ENCODE results near the gene JARID2. TPM values are rescaled to one million over a fixed set of nuclear protein-coding genes. Genes with fewer than 3 reads are reported as not detected.

JARID2 gene
- total and polyA plus RNA-seq, 7 donors: 1.1 to 16.1 (median 4.9) TPM

DNA sequence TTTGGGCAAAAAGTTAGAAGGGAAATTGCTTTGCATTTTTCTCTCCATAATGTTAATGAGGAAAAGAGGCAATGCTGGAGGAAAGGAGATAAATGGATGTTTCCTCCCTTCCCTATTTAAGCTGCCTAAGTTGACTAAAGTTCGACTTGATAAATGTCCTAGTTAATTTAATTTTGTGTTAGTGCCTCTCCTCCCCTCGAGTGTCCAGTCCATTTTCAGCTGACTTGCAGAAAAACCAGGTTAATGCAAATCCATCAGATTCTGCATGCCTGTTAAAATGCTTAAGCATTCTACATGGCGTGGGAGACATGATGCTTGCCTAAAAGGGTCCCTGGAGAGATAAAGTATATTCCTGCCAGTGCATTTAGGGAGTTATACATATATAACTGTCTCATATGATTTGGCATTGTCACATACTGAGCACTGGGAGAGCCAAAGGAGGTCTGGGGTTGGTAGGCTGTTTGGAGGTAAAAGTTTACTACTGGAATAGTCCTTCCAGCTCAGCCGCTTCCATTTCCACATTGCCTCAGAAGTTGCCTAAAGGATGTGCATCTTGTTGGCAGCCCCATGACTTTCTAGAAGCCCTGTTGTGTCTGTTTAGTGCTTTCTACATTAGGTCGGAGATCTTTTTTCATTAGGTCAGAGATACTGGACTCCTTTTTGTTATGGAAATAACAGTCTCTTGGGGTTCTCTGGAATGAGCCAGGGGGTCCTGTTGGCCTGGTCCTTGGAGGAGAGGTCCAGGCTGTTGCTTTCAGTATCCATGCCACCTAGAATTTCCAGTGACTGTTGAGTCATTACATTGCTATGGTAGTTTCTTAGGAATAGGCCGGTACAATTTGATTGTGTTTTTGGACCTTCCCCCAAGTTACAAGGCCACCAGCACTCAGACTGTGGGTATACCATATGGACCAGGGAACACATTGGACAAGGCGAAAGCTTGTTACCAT lies 30.4 kb downstream of the JARID2 start:
- Histone ChIP-seq H3K9me3 (no peaks in the 10 kb centered on the region), H3K4me3 (no peak overlapping the region), H3K4me1 (peaks cover 52% of the 10 kb centered on the region), H3K27ac (no peak overlapping the region), H3K36me3 (ENCODE audit: insufficient read depth in 1 of 2, low read depth in 1 of 2) (no peaks in the 10 kb centered on the region), H3K27me3 (ENCODE audit: insufficient read depth in 3 of 3, low read length in 2 of 3) (no peaks in the 10 kb centered on the region)
- TF ChIP-seq CTCF (IDR thresholded peaks at IDR 0.05): no peak
- ATAC-seq (no peak), DNase-seq (no peak)
- WGBS, 3 donors: 64 to 77% (median 74%) methylated on average over 7 of the region's 7 CpGs
- intact Hi-C loops (cut with DNase I): no loop called here

- no peaks in the 10 kb centered on the region for H3K27me3 ChIP-seq (ENCODE audit: insufficient read depth in 3 of 3, low read length in 2 of 3)
- 70 to 87% (median 86%) methylated on average over 5 of the region's 5 CpGs for WGBS, 3 donors
- no peak for ATAC-seq
- H3K9me3 ChIP-seq: no peaks in the 10 kb centered on the region
- no peak overlapping the region for H3K4me3 ChIP-seq
- DNase-seq: no peak
- H3K4me1 ChIP-seq: peaks cover 53% of the 10 kb centered on the region
- intact Hi-C loops (cut with DNase I): no loop called here
- H3K36me3 ChIP-seq (ENCODE audit: insufficient read depth in 1 of 2, low read depth in 1 of 2): no peaks in the 10 kb centered on the region
- no peak overlapping the region for H3K27ac ChIP-seq
- TF ChIP-seq CTCF (IDR thresholded peaks at IDR 0.05): no peak
These were observed 33.3 kb downstream of the JARID2 start for GRCh38 chr6:15279047-15279661.

GRCh38 chr6:15280028-15280427 lies 34.2 kb downstream of the JARID2 start:
- H3K9me3 ChIP-seq: no peaks in the 10 kb centered on the region
- H3K27me3 ChIP-seq (ENCODE audit: insufficient read depth in 3 of 3, low read length in 2 of 3): no peaks in the 10 kb centered on the region
- H3K4me3 ChIP-seq: no peak overlapping the region
- H3K27ac ChIP-seq: no peak overlapping the region
- intact Hi-C loops (cut with DNase I): no loop called here
- H3K4me1 ChIP-seq: peaks cover 50% of the 10 kb centered on the region
- WGBS, 3 donors: 23 to 31% (median 26%) methylated on average over 6 of the region's 6 CpGs
- no peaks in the 10 kb centered on the region for H3K36me3 ChIP-seq (ENCODE audit: insufficient read depth in 1 of 2, low read depth in 1 of 2)
- DNase-seq (no peak), ATAC-seq (no peak)
- TF ChIP-seq CTCF (IDR thresholded peaks at IDR 0.05): no peak

- no peaks in the 10 kb centered on the region for H3K9me3 ChIP-seq
- H3K4me3 ChIP-seq: no peak overlapping the region
- no peak overlapping the region for H3K27ac ChIP-seq
- H3K4me1 ChIP-seq: peaks cover 49% of the 10 kb centered on the region
- no peak for DNase-seq
- no peaks in the 10 kb centered on the region for H3K36me3 ChIP-seq (ENCODE audit: insufficient read depth in 1 of 2, low read depth in 1 of 2)
- H3K27me3 ChIP-seq (ENCODE audit: insufficient read depth in 3 of 3, low read length in 2 of 3): no peaks in the 10 kb centered on the region
- TF ChIP-seq CTCF (IDR thresholded peaks at IDR 0.05): no peak
- intact Hi-C loops (cut with DNase I): no loop called here
- 84 to 86% (median 85%) methylated on average over 8 of the region's 8 CpGs for WGBS, 3 donors
- no peak for ATAC-seq
These were observed 35.1 kb downstream of the JARID2 start for GRCh38 chr6:15280961-15281360.
